OCI-LY1 (cell line): ENCODE measurements around the gene RFX8.

Experiments used
- H2AFZ ChIP-seq: fragments of 200-600 bp; sonication (generic), shearing (Covaris generic); 2 replicates; pipeline ENCODE4 v1.6.0; 2014; ENCODE audit warnings: antibody characterized with exemption, mild to moderate bottlenecking, low read length
- H3F3A ChIP-seq: fragments of 200-600 bp; sonication (generic), shearing (Covaris generic); 2 replicates; pipeline ENCODE4 v1.6.0; 2014; ENCODE audit warnings: mild to moderate bottlenecking, antibody characterized with exemption, low read length, moderate library complexity; ENCODE audit not compliant: insufficient read depth
- H3K27ac ChIP-seq: fragments of 200-600 bp; sonication (generic); 2 replicates; pipeline ENCODE4 v1.5.1; 2014; ENCODE audit warnings: low read length, mixed run types, mild to moderate bottlenecking, low read depth; ENCODE audit not compliant: poor library complexity, severe bottlenecking
- H3K27me3 ChIP-seq: fragments of 200-600 bp; sonication (generic); 2 replicates; pipeline ENCODE4 v1.6.0; 2014; ENCODE audit warnings: antibody characterized with exemption, mild to moderate bottlenecking, low read length, moderate library complexity; ENCODE audit not compliant: insufficient read depth
- H3K36me3 ChIP-seq: fragments of 200-600 bp; sonication (generic); 2 replicates; pipeline ENCODE4 v1.6.1; 2014; ENCODE audit warnings: mild to moderate bottlenecking, antibody characterized with exemption, low read length, moderate library complexity, mixed read lengths; ENCODE audit not compliant: insufficient read depth
- H3K4me1 ChIP-seq: fragments of 200-600 bp; sonication (generic); 2 replicates; pipeline ENCODE4 v1.5.1; 2014; ENCODE audit warnings: mild to moderate bottlenecking, low read length, moderate library complexity; ENCODE audit not compliant: insufficient read depth, severe bottlenecking
- H3K4me2 ChIP-seq: fragments of 200-600 bp; sonication (generic), shearing (Covaris generic); 2 replicates; pipeline ENCODE4 v1.6.1; 2014; ENCODE audit warnings: low read length
- H3K4me3 ChIP-seq: fragments of 200-600 bp; sonication (generic); 2 replicates; pipeline ENCODE4 v1.5.1; 2014; ENCODE audit warnings: low read length, low read depth, mild to moderate bottlenecking, mixed read lengths; ENCODE audit not compliant: poor library complexity, severe bottlenecking
- H3K79me2 ChIP-seq: fragments of 200-600 bp; shearing (Covaris generic); 2 replicates; pipeline ENCODE4 v1.6.1; 2016; ENCODE audit warnings: mixed run types, low read length, mixed read lengths; ENCODE audit not compliant: insufficient read depth
- H3K9ac ChIP-seq: fragments of 200-600 bp; sonication (generic), shearing (Covaris generic); 2 replicates; pipeline ENCODE4 v1.6.1; 2014; ENCODE audit warnings: mild to moderate bottlenecking, low read length, mixed read lengths
- H3K9me2 ChIP-seq: fragments of 200-600 bp; sonication (generic), shearing (Covaris generic); 2 replicates; pipeline ENCODE4 v1.6.1; 2014; ENCODE audit warnings: low read depth, mild to moderate bottlenecking, low read length, mixed read lengths
- H3K9me3 ChIP-seq: fragments of 200-600 bp; shearing (Covaris generic); 2 replicates; pipeline ENCODE4 v1.6.1; 2014; ENCODE audit warnings: low read length, mixed read lengths
- H4K20me1 ChIP-seq: fragments of 200-600 bp; sonication (generic), shearing (Covaris generic); 2 replicates; pipeline ENCODE4 v1.6.0; 2016; ENCODE audit warnings: mild to moderate bottlenecking, low read length; ENCODE audit not compliant: insufficient read depth
- CTCF ChIP-seq: fragments of 200-600 bp; sonication (generic), shearing (Covaris generic); IDR thresholded peaks from 2 replicates; pipeline ENCODE4 v1.5.1; 2017; ENCODE audit warnings: mild to moderate bottlenecking, antibody characterized with exemption, low read length, moderate library complexity, mixed read lengths
- EZH2 ChIP-seq: fragments of 200-600 bp; sonication (generic), shearing (Covaris generic); IDR thresholded peaks from 2 replicates; pipeline ENCODE4 v1.8.0; 2017; ENCODE audit warnings: borderline replicate concordance, mixed run types, mild to moderate bottlenecking, antibody characterized with exemption, low read length, moderate library complexity, mixed read lengths

Gene RFX8

GRCh38 chr2:101474731-101475384 lies at the start of gene RFX8:
RFX8 (minus strand) TSS chr2:101475112; CDS start chr2:101466848, 8,264 bp downstream.
- Histone ChIP-seq H3K27ac (no peak within 1 kb of the TSS), H3K9ac (no peak within 1 kb of the TSS), H3K27me3 (no peaks in the 10 kb centered on the region), H3K4me1 (no peaks in the 10 kb centered on the region), H3K4me2 (no peak within 1 kb of the TSS), H3K9me2 (no peaks in the 10 kb centered on the region), H2AFZ (no peak within 1 kb of the TSS), H3K4me3 (no peak within 1 kb of the TSS), H3F3A (no peaks in the 10 kb centered on the region), H3K9me3 (no peaks in the 10 kb centered on the region), H4K20me1 (no peaks in the 10 kb centered on the region), H3K79me2 (no peaks in the 10 kb centered on the region), H3K36me3 (no peaks in the 10 kb centered on the region)
- TF ChIP-seq EZH2 (no peak), CTCF (no peak)

- Histone ChIP-seq H3K9me2 (no peaks in the 10 kb centered on the region), H3K36me3 (no peaks in the 10 kb centered on the region), H2AFZ (no peak overlapping the region), H3F3A (no peaks in the 10 kb centered on the region), H4K20me1 (no peaks in the 10 kb centered on the region), H3K79me2 (no peaks in the 10 kb centered on the region), H3K4me1 (no peaks in the 10 kb centered on the region), H3K27ac (no peak overlapping the region), H3K27me3 (no peaks in the 10 kb centered on the region), H3K9me3 (no peaks in the 10 kb centered on the region), H3K9ac (no peak overlapping the region), H3K4me2 (no peak overlapping the region), H3K4me3 (no peak overlapping the region)
- TF ChIP-seq EZH2 (no peak), CTCF (no peak)
These were observed 46.6 kb upstream of the RFX8 start for GRCh38 chr2:101521487-101521886.

GRCh38 chr2:101520246-101520645 lies 45.3 kb upstream of the RFX8 start:
- Histone ChIP-seq H3K27me3 (no peaks in the 10 kb centered on the region), H2AFZ (no peak overlapping the region), H3K4me3 (no peak overlapping the region), H3K36me3 (no peaks in the 10 kb centered on the region), H3K79me2 (no peaks in the 10 kb centered on the region), H4K20me1 (no peaks in the 10 kb centered on the region), H3K9ac (no peak overlapping the region), H3K9me2 (no peaks in the 10 kb centered on the region), H3K27ac (no peak overlapping the region), H3K4me2 (no peak overlapping the region), H3K4me1 (no peaks in the 10 kb centered on the region), H3K9me3 (no peaks in the 10 kb centered on the region), H3F3A (no peaks in the 10 kb centered on the region)
- TF ChIP-seq CTCF (no peak), EZH2 (no peak)
